H1 (cell line): ENCODE results near the gene UGT1A10. TPM values are rescaled to one million over a fixed set of nuclear protein-coding genes. Genes with fewer than 3 reads are reported as not detected.

Experiments
- BACH1 ChIP-seq: IDR thresholded peaks from 2 replicates; pipeline ENCODE4 v1.6.1; 2012; ENCODE audit warnings: low read length, improper control_type of control experiment
- polyA plus RNA-seq, 7 experiments: library from polyadenylated mRNA; depleted of rRNA in 3 of 7; stranded (reverse) in 5 of 7; unstranded in 2 of 7; fragments of >200 nt in 5 of 7; fragments of 200-250 nt in 2 of 7; gene quantifications; 1 replicate in 5 of 7; 2 replicates in 1 of 7; 4 replicates in 1 of 7; pipeline versions ENCODE4 v1.2.1 to v1.2.3, GENCODE V29; 2011 to 2013; ENCODE audit warnings: missing spikeins in 2 of 7, mixed read lengths in 2 of 7
- total RNA-seq: library from RNA; stranded (reverse); fragmentation: NEBNext Ultra II Directional; extraction: Animal tissue kit (Norgen Biotek cat#: 25700); gene quantifications from 2 replicates; pipeline ENCODE4 v1.2.1, GENCODE V29; 2021
- TF ChIP-seq, protein P1 (sequence below): fragments of 300-600 bp; sonication (generic); IDR thresholded peaks from 2 replicates; pipeline ENCODE4 v1.7.1; 2012; ENCODE audit warnings: low read length, moderate library complexity, mild to moderate bottlenecking, inconsistent platforms; ENCODE audit not compliant: insufficient replicate concordance

UGT1A10 gene
- total and polyA plus RNA-seq, 2 of the 8 experiments (the other 6 are each of a cell fraction or from before 2014, with no cell fraction given): not detected

DNA sequence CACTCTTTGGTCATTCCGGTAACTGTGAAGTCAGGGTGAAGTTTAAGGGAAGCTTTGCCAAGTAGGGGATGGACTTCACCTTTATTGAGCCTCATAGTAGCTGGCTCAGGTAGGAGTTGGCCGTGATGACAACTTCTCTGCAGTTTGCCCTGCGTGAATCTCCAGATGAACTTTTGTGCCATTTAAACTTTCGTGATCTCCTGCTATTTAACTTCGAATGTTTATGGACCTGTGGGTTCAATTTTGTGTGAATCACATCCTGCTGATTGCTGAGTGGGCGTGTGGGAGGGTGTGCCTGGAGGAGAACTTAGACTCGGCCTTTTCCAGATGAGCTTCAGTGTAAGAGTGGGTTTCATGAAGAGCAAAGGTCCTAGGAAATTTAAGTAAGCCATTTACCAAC is 128.0 kb downstream of the UGT1A10 start (continued):
- no peak for TF ChIP-seq BACH1
- TF ChIP-seq, protein P1, sequence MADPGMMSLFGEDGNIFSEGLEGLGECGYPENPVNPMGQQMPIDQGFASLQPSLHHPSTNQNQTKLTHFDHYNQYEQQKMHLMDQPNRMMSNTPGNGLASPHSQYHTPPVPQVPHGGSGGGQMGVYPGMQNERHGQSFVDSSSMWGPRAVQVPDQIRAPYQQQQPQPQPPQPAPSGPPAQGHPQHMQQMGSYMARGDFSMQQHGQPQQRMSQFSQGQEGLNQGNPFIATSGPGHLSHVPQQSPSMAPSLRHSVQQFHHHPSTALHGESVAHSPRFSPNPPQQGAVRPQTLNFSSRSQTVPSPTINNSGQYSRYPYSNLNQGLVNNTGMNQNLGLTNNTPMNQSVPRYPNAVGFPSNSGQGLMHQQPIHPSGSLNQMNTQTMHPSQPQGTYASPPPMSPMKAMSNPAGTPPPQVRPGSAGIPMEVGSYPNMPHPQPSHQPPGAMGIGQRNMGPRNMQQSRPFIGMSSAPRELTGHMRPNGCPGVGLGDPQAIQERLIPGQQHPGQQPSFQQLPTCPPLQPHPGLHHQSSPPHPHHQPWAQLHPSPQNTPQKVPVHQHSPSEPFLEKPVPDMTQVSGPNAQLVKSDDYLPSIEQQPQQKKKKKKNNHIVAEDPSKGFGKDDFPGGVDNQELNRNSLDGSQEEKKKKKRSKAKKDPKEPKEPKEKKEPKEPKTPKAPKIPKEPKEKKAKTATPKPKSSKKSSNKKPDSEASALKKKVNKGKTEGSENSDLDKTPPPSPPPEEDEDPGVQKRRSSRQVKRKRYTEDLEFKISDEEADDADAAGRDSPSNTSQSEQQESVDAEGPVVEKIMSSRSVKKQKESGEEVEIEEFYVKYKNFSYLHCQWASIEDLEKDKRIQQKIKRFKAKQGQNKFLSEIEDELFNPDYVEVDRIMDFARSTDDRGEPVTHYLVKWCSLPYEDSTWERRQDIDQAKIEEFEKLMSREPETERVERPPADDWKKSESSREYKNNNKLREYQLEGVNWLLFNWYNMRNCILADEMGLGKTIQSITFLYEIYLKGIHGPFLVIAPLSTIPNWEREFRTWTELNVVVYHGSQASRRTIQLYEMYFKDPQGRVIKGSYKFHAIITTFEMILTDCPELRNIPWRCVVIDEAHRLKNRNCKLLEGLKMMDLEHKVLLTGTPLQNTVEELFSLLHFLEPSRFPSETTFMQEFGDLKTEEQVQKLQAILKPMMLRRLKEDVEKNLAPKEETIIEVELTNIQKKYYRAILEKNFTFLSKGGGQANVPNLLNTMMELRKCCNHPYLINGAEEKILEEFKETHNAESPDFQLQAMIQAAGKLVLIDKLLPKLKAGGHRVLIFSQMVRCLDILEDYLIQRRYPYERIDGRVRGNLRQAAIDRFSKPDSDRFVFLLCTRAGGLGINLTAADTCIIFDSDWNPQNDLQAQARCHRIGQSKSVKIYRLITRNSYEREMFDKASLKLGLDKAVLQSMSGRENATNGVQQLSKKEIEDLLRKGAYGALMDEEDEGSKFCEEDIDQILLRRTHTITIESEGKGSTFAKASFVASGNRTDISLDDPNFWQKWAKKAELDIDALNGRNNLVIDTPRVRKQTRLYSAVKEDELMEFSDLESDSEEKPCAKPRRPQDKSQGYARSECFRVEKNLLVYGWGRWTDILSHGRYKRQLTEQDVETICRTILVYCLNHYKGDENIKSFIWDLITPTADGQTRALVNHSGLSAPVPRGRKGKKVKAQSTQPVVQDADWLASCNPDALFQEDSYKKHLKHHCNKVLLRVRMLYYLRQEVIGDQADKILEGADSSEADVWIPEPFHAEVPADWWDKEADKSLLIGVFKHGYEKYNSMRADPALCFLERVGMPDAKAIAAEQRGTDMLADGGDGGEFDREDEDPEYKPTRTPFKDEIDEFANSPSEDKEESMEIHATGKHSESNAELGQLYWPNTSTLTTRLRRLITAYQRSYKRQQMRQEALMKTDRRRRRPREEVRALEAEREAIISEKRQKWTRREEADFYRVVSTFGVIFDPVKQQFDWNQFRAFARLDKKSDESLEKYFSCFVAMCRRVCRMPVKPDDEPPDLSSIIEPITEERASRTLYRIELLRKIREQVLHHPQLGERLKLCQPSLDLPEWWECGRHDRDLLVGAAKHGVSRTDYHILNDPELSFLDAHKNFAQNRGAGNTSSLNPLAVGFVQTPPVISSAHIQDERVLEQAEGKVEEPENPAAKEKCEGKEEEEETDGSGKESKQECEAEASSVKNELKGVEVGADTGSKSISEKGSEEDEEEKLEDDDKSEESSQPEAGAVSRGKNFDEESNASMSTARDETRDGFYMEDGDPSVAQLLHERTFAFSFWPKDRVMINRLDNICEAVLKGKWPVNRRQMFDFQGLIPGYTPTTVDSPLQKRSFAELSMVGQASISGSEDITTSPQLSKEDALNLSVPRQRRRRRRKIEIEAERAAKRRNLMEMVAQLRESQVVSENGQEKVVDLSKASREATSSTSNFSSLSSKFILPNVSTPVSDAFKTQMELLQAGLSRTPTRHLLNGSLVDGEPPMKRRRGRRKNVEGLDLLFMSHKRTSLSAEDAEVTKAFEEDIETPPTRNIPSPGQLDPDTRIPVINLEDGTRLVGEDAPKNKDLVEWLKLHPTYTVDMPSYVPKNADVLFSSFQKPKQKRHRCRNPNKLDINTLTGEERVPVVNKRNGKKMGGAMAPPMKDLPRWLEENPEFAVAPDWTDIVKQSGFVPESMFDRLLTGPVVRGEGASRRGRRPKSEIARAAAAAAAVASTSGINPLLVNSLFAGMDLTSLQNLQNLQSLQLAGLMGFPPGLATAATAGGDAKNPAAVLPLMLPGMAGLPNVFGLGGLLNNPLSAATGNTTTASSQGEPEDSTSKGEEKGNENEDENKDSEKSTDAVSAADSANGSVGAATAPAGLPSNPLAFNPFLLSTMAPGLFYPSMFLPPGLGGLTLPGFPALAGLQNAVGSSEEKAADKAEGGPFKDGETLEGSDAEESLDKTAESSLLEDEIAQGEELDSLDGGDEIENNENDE: no peak
